HepG2 (cell line): Measurements from ENCODE around the gene LAMA5. TPM values are rescaled to one million over a fixed set of nuclear protein-coding genes. Genes with fewer than 3 reads are reported as not detected.

Experiments used
- BATF2 ChIP-seq: sonication (generic); formaldehyde crosslinking; IDR thresholded peaks from 2 replicates; pipeline ENCODE4 v1.8.0; 2022; ENCODE audit warnings: mild to moderate bottlenecking, missing genetic modification reagents, moderate library complexity
- BORCS8-MEF2B ChIP-seq: sonication (generic); formaldehyde crosslinking; IDR thresholded peaks from 2 replicates; pipeline ENCODE4 v1.8.0; 2022; ENCODE audit warnings: mild to moderate bottlenecking, missing genetic modification reagents
- CREB1 ChIP-seq, 2 experiments: fragments of 450-650 bp in 1 of 2; IDR thresholded peaks; 2 replicates each; pipeline ENCODE4 v1.6.1; 2016 to 2017; ENCODE audit warnings: control low read depth in 1 of 2, mild to moderate bottlenecking in 1 of 2, missing compliant biosample characterization in 1 of 2, missing genetic modification characterization in 1 of 2
- ERF ChIP-seq: IDR thresholded peaks from 2 replicates; pipeline ENCODE4 v1.6.1; 2018; ENCODE audit warnings: missing biosample characterization, missing genetic modification reagents
- HINFP ChIP-seq: sonication (generic); formaldehyde crosslinking; IDR thresholded peaks from 2 replicates; pipeline ENCODE4 v1.4.0; 2020; ENCODE audit warnings: low read depth, mild to moderate bottlenecking, missing genetic modification reagents
- ISL2 ChIP-seq: sonication (generic); formaldehyde crosslinking; IDR thresholded peaks from 2 replicates; pipeline ENCODE4 v1.5.0; 2020; ENCODE audit warnings: missing genetic modification reagents
- KDM2A ChIP-seq: sonication (generic); formaldehyde crosslinking; IDR thresholded peaks from 2 replicates; pipeline ENCODE4 v1.4.0; 2020; ENCODE audit warnings: low read depth, missing genetic modification reagents, borderline replicate concordance
- KLF12 ChIP-seq: sonication (generic); formaldehyde crosslinking; IDR thresholded peaks from 2 replicates; pipeline ENCODE4 v1.4.0; 2020; ENCODE audit warnings: missing genetic modification reagents, borderline replicate concordance
- KLF15 ChIP-seq: sonication (generic); formaldehyde crosslinking; IDR thresholded peaks from 2 replicates; pipeline ENCODE4 v1.8.1; 2023; ENCODE audit warnings: borderline replicate concordance, mild to moderate bottlenecking, inconsistent platforms, missing genetic modification reagents, mixed read lengths
- MBNL3 ChIP-seq: fragments of 250-450 bp; sonication (Bioruptor Pico); conservative IDR thresholded peaks from 2 replicates; pipeline ENCODE4 v1.8.0; 2022; ENCODE audit warnings: mild to moderate bottlenecking, inconsistent platforms
- PHF5A ChIP-seq: IDR thresholded peaks from one replicate; pipeline ENCODE4 v1.6.1; 2018; ENCODE audit warnings: low read depth, missing genetic modification reagents; ENCODE audit not compliant: unreplicated experiment
- RBM39 ChIP-seq: fragments of 200-400 bp; formaldehyde crosslinking; IDR thresholded peaks from one replicate; pipeline ENCODE4 v1.6.1; 2018; ENCODE audit warnings: antibody characterized with exemption, mild to moderate bottlenecking, low read depth, low read length; ENCODE audit not compliant: poor library complexity, severe bottlenecking
- REXO4 ChIP-seq: sonication (generic); formaldehyde crosslinking; IDR thresholded peaks from 2 replicates; pipeline ENCODE4 v1.8.0; 2022; ENCODE audit warnings: missing genetic modification reagents, mild to moderate bottlenecking, borderline replicate concordance
- SNAI1 ChIP-seq: sonication (generic); formaldehyde crosslinking; IDR thresholded peaks from 2 replicates; pipeline ENCODE4 v1.5.0; 2020; ENCODE audit warnings: mild to moderate bottlenecking, missing genetic modification reagents, borderline replicate concordance
- SP2 ChIP-seq: sonication (generic); formaldehyde crosslinking; IDR thresholded peaks from 2 replicates; pipeline ENCODE4 v1.5.1; 2020; ENCODE audit warnings: mild to moderate bottlenecking, missing genetic modification reagents
- TGIF2 ChIP-seq: IDR thresholded peaks from 2 replicates; pipeline ENCODE4 v1.6.1; 2016; ENCODE audit warnings: control low read depth, missing compliant biosample characterization
- YEATS4 ChIP-seq: sonication (generic); formaldehyde crosslinking; IDR thresholded peaks from 2 replicates; pipeline ENCODE4 v1.4.0; 2020; ENCODE audit warnings: missing genetic modification reagents, borderline replicate concordance
- ZNF34 ChIP-seq: sonication (generic); formaldehyde crosslinking; IDR thresholded peaks from 2 replicates; pipeline ENCODE4 v1.4.0; 2020; ENCODE audit warnings: mild to moderate bottlenecking, missing genetic modification reagents, borderline replicate concordance
- ZNF367 ChIP-seq: sonication (generic); formaldehyde crosslinking; IDR thresholded peaks from 2 replicates; pipeline ENCODE4 v1.4.0; 2020; ENCODE audit warnings: missing genetic modification reagents, borderline replicate concordance
- ZNF496 ChIP-seq: sonication (generic); formaldehyde crosslinking; IDR thresholded peaks from 2 replicates; pipeline ENCODE4 v1.8.1; 2023; ENCODE audit warnings: mild to moderate bottlenecking, moderate library complexity, missing genetic modification reagents; ENCODE audit not compliant: insufficient replicate concordance
- ZNF549 ChIP-seq: sonication (generic); formaldehyde crosslinking; IDR thresholded peaks from 2 replicates; pipeline ENCODE4 v1.5.0; 2020; ENCODE audit warnings: missing genetic modification reagents
- ZNF556 ChIP-seq: sonication (generic); formaldehyde crosslinking; IDR thresholded peaks from 2 replicates; pipeline ENCODE4 v1.4.0; 2020; ENCODE audit warnings: mild to moderate bottlenecking, missing genetic modification reagents, borderline replicate concordance
- ZNF563 ChIP-seq: sonication (generic); formaldehyde crosslinking; IDR thresholded peaks from 2 replicates; pipeline ENCODE4 v1.8.0; 2022; ENCODE audit warnings: mild to moderate bottlenecking, moderate library complexity, missing genetic modification reagents
- ZNF709 ChIP-seq: sonication (generic); formaldehyde crosslinking; IDR thresholded peaks from 2 replicates; pipeline ENCODE4 v1.5.0; 2020; ENCODE audit warnings: mild to moderate bottlenecking, missing genetic modification reagents
- ZSCAN31 ChIP-seq: sonication (generic); formaldehyde crosslinking; IDR thresholded peaks from 2 replicates; pipeline ENCODE4 v1.5.0; 2020; ENCODE audit warnings: low read depth, mild to moderate bottlenecking, missing genetic modification reagents
- polyA plus RNA-seq, 8 experiments: library from polyadenylated mRNA; depleted of rRNA in 3 of 8; stranded (reverse) in 7 of 8; unstranded in 1 of 8; fragments of >200 nt; fragmentation: Illumina TruSeq in 4 of 8; extraction: Trizol in 4 of 8; gene quantifications; 2 replicates each; pipeline versions ENCODE4 v1.2.1 to v1.2.3, GENCODE V29; 2011 to 2016; ENCODE audit warnings: low read depth in 4 of 8, missing spikeins in 1 of 8, mixed read lengths in 1 of 8; ENCODE audit not compliant: insufficient read depth in 1 of 8
- total RNA-seq, 5 experiments: library from RNA; depleted of rRNA; stranded (reverse); fragments of >200 nt; fragmentation: Illumina TruSeq; extraction: Trizol; gene quantifications; 2 replicates each; pipeline ENCODE4 v1.2.3, GENCODE V29; 2016; ENCODE audit warnings: low read depth in 1 of 5

Gene LAMA5
- total and polyA plus RNA-seq, 2 of the 13 experiments (the other 11 are each of a cell fraction or from before 2014, with no cell fraction given): 21.0 to 44.7 TPM

GRCh38 chr20:62382306-62383198, 15.4 kb upstream of the LAMA5 start (continued):
- TF ChIP-seq SP2 (CRISPR knock-in tag): peak; percentile 32; the same call in 1 of the 2 replicates
- 0 out of 2 replicates have a peak, but pooled peaks have one; percentile 38 for TF ChIP-seq ZNF563 (CRISPR knock-in tag)
- TF ChIP-seq PHF5A (CRISPR knock-in tag): peak; percentile 60
- TF ChIP-seq RBM39: peak; percentile 67
- 0 out of 2 replicates have a peak, but pooled peaks have one; percentile 0 for TF ChIP-seq ZNF367 (CRISPR knock-in tag)
- no peak for TF ChIP-seq BATF2
- peak; percentile 91 for TF ChIP-seq KLF12 (CRISPR knock-in tag)
- no peak for TF ChIP-seq CREB1 (IDR thresholded peaks at IDR 0.05)
- no peak for TF ChIP-seq CREB1 (CRISPR knock-in tag; IDR thresholded peaks at IDR 0.05)
- TF ChIP-seq BORCS8-MEF2B (CRISPR knock-in tag): peak; percentile 72; the same call in 1 of the 2 replicates
- TF ChIP-seq ISL2: peak; percentile 66
- no peak for TF ChIP-seq REXO4
- TF ChIP-seq ERF: peak; percentile 83
- TF ChIP-seq ZNF556: peak; percentile 78
- TF ChIP-seq HINFP: 0 out of 2 replicates have a peak, but pooled peaks have one; percentile 57
- TF ChIP-seq YEATS4 (CRISPR knock-in tag): peak; percentile 68
- 0 out of 2 replicates have a peak, but pooled peaks have one; percentile 71 for TF ChIP-seq KLF15
- peak; percentile 98 for TF ChIP-seq KDM2A (CRISPR knock-in tag)
- no peak for TF ChIP-seq SNAI1 (CRISPR knock-in tag)
- no peak for TF ChIP-seq MBNL3 (CRISPR knock-in tag)
- no peak for TF ChIP-seq ZNF549 (CRISPR knock-in tag)
- TF ChIP-seq ZNF496 (CRISPR knock-in tag): no peak
- TF ChIP-seq ZNF34 (CRISPR knock-in tag): peak; percentile 87; the same call in 1 of the 2 replicates
- peak; percentile 61; the same call in 1 of the 2 replicates for TF ChIP-seq TGIF2 (CRISPR knock-in tag)
- TF ChIP-seq ZSCAN31 (CRISPR knock-in tag): no peak
- TF ChIP-seq ZNF709: no peak
